Naive B cell (primary cell): ENCODE measurements around the gene CDC26. TPM values are rescaled to one million over a fixed set of nuclear protein-coding genes. Genes with fewer than 3 reads are reported as not detected.
A peak's percentile ranks its signal among the peaks of the same experiment; 100 is the strongest.
"Not testable (repeated sequence)": the region's sequence is repeated elsewhere in the genome, so short reads cannot be mapped to it uniquely, and the experiment has no call there.

Source experiments
- ATAC-seq, 2 donors: fragments of 150-1000 bp; cut with Tn5 transposase; 2 replicates each; pipeline ENCODE4 v1.10.0; 2021; ENCODE audit warnings: low read depth in 2 of 2, mild to moderate bottlenecking in 2 of 2, moderate library complexity in 2 of 2
- DNase-seq: peaks from one replicate; pipeline ENCODE4 v3.0.0; 2022
- H3K27ac Mint-ChIP-seq, 6 donors: one replicate each; pipeline ENCODE4 v1.8.0; 2020 to 2022; ENCODE audit warnings: mild to moderate bottlenecking in 6 of 6, mixed read lengths in 6 of 6, moderate library complexity in 5 of 6, inconsistent platforms in 2 of 6
- H3K27me3 Mint-ChIP-seq, 3 donors: one replicate each; pipeline ENCODE4 v1.8.0; 2021 to 2022; ENCODE audit warnings: mixed read lengths in 3 of 3, mild to moderate bottlenecking in 1 of 3
- H3K36me3 Mint-ChIP-seq, 2 donors: one replicate each; pipeline ENCODE4 v1.8.0; 2020 to 2022; ENCODE audit warnings: mixed read lengths in 2 of 2, inconsistent platforms in 1 of 2, mild to moderate bottlenecking in 1 of 2
- H3K4me1 Mint-ChIP-seq, 3 donors: one replicate each; pipeline ENCODE4 v1.8.0; 2020 to 2022; ENCODE audit warnings: mixed read lengths in 3 of 3, inconsistent platforms in 1 of 3, mild to moderate bottlenecking in 1 of 3, moderate library complexity in 1 of 3
- H3K4me3 Mint-ChIP-seq, 8 donors: one replicate each; pipeline ENCODE4 v1.8.0; 2020 to 2022; ENCODE audit warnings: mild to moderate bottlenecking in 8 of 8, mixed read lengths in 8 of 8, moderate library complexity in 8 of 8, inconsistent platforms in 2 of 8
- H3K9me3 Mint-ChIP-seq, 7 donors: one replicate each; pipeline ENCODE4 v1.8.0; 2020 to 2022; ENCODE audit warnings: mixed read lengths in 7 of 7, mild to moderate bottlenecking in 5 of 7, inconsistent platforms in 2 of 7, moderate library complexity in 1 of 7
- polyA plus RNA-seq, 6 donors: library from polyadenylated mRNA; unstranded; fragments of 300-500 nt; fragmentation: Illumina TruSeq; gene quantifications; one replicate each; pipeline ENCODE4 v1.2.3, GENCODE V29; 2021; ENCODE audit warnings: low read depth in 6 of 6

Gene CDC26
- polyA plus RNA-seq, 6 donors from 2014 or later, result 99.0 to 184 (median 138) TPM

DNA sequence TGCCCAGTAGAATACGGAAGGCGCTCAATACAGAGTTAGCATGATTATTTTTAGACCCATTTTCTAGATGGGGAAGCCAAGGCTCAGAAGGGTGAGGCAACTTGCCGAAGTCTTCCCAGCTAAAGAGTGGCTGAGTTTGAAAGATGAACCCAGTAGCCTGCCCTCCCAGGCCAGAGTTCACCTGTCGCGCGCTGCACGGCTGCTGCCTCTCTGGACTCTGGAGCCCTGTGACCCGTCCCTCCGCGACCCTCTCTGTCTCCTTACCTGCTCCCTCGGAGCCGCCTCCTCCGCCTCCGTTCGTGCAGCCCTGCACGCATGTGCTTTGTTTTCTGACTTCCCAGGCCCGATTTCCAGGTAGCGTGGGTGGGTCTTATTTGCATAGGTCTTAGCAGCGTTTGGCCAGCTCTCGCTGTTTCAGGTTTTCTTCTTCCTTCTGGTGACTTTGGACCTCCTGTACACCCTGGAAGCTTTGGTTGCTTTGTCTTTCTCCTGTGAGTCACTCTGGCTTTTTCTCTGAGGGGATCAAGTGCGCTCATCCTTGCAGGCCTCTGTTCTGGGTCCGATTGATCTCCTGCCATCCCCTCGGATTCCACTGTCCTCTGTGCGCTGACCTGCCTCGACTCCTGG, 27.5 kb upstream of the CDC26 start, which contains the start of gene RNF183:
TSS of gene RNF183 (minus strand) at position 585 of the 627 bp plus-strand sequence. CDS start 5,192 bp downstream, outside the sequence.
- Mint-ChIP-seq H3K4me1 (peaks cover 0 to under 1% (median 0%) of the 10 kb centered on the region in 3 donors), H3K9me3 (no peaks in the 10 kb centered on the region), H3K4me3 (peak within 1 kb of the TSS in 1 of 8 donors; percentile 1), H3K27ac (peak within 1 kb of the TSS in 1 of 6 donors; percentile 51), H3K36me3 (no peaks in the 10 kb centered on the region), H3K27me3 (peaks cover 8 to 16% (median 13%) of the 10 kb centered on the region in 3 donors)
- no peak for DNase-seq
- ATAC-seq, result no peak

DNA sequence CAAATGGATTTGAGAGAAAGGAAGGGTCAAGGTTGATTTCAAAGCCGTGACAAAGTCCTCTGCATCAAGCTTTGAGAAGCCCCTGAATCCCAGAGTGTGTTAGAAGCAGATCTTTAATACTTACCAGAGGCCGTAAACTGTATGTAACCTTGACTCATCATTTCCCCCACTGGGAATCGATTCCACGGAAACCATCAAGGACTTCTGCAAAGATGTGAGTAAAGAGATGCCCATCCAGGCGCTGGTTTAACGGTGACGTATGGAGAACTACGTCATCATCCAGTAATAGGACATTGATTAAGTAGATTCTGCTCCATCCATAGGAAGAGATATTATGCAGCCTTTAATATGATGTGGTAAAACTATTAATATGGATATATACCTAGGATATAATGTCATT, 26.2 kb upstream of the CDC26 start:
- no peaks in the 10 kb centered on the region for H3K9me3 Mint-ChIP-seq
- no peak overlapping the region for H3K4me3 Mint-ChIP-seq
- H3K27me3 Mint-ChIP-seq, result peaks cover 8 to 16% (median 13%) of the 10 kb centered on the region in 3 donors
- H3K4me1 Mint-ChIP-seq, result peaks cover 0 to 14% (median 0%) of the 10 kb centered on the region in 3 donors
- no peaks in the 10 kb centered on the region for H3K36me3 Mint-ChIP-seq
- DNase-seq (no peak), ATAC-seq (no peak)
- H3K27ac Mint-ChIP-seq, result no peak overlapping the region

DNA sequence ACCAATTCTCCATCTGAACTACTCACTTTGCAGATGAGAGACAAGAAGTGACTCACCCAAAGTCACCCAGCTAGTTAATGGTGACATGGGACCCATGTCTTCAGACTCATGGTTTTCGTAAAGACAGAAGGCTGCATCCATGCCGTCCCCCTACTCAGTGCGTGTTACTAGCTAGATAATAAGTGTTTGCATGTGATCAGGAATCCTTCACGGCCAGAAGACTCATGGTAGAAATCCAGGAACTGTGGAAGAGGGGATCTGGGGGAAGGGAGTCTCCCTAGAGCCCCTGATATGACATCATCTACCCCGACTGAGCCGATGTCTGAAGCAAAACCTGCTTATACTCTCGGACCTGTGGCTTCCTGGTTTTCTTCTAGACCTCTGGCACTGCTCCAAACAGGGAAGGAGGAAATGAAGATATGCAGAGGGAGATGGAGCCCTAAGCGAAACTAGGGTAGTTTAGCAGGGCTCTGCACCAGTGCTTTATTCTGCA, 24.5 kb upstream of the CDC26 start:
- Mint-ChIP-seq H3K27ac (no peak overlapping the region), H3K4me3 (no peak overlapping the region), H3K36me3 (no peaks in the 10 kb centered on the region), H3K27me3 (peaks cover 8 to 16% (median 13%) of the 10 kb centered on the region in 3 donors), H3K4me1 (peaks cover 0 to 14% (median 0%) of the 10 kb centered on the region in 3 donors), H3K9me3 (no peaks in the 10 kb centered on the region)
- DNase-seq (no peak), ATAC-seq (no peak)

DNA sequence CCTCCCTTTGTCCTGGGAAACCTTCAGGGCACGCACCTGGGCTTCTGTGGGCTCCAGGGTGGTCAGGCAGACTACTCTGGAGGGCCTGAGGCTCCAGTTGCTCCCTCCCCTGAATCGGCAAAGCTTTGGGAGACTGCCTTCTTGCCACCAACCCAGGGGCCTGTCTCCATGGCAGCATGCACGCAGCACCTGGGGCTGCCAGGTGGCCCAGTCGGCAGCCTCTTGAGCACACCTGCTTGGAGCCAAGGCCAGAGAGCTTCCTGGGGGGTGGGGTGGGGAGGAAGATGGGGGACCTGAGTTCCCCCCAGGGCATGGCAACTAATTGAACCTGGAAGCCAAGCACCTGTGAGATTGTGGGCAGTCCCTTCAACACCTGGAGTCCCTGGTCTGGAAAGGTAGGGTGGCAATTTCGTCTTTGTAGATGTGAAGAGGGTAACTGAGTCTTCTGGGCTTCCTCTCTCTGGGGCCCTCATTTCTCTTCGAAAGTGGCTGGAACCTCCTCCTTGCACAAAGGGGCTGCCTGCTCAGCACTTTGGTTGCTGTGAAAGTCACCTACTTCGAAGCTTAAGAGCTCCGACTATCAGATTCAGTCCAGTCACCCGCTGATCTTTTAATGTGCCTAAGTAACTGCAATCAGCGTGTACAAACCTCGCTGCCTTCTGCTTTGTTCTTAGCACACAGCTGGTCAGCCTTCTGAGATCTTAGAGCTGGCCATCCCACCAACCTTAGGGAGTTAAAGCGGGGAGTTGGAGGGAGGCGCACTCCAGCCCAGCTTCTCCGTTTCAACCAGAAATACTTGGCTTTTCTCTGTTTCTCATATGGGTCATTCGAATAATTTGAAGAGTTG, 23.8 kb upstream of the CDC26 start:
- DNase-seq, result no peak
- ATAC-seq, result no peak
- no peaks in the 10 kb centered on the region for H3K9me3 Mint-ChIP-seq
- H3K4me1 Mint-ChIP-seq, result peaks cover 0 to 14% (median 0%) of the 10 kb centered on the region in 3 donors
- H3K36me3 Mint-ChIP-seq, result no peaks in the 10 kb centered on the region
- H3K4me3 Mint-ChIP-seq, result no peak overlapping the region
- peaks cover 8 to 16% (median 13%) of the 10 kb centered on the region in 3 donors for H3K27me3 Mint-ChIP-seq
- no peak overlapping the region for H3K27ac Mint-ChIP-seq

DNA sequence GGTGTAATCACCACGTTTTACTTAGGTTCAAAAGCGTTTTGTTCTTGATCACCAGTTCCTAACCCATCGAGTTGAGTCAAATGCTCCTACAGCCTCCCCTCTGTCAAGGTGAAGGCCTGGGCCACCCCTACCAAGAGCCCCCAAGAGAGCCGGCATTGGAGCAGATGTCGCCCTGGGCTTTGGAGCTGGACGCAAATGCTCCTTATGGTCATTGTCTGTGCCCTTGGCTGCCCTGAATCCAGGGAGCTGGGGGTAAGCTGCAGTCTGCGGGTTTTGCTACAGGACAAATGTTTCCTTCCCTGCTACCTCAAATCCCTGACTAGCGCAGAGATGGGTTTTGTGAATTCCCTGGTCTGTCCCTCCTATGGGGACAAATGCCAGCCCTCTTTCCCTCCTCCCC, 22.9 kb upstream of the CDC26 start:
- no peak overlapping the region for H3K4me3 Mint-ChIP-seq
- H3K27ac Mint-ChIP-seq, result no peak overlapping the region
- no peaks in the 10 kb centered on the region for H3K36me3 Mint-ChIP-seq
- peaks cover 8 to 13% (median 13%) of the 10 kb centered on the region in 3 donors for H3K27me3 Mint-ChIP-seq
- DNase-seq, result no peak
- H3K9me3 Mint-ChIP-seq, result no peaks in the 10 kb centered on the region
- peaks cover 0 to 14% (median 0%) of the 10 kb centered on the region in 3 donors for H3K4me1 Mint-ChIP-seq
- ATAC-seq, result no peak

DNA sequence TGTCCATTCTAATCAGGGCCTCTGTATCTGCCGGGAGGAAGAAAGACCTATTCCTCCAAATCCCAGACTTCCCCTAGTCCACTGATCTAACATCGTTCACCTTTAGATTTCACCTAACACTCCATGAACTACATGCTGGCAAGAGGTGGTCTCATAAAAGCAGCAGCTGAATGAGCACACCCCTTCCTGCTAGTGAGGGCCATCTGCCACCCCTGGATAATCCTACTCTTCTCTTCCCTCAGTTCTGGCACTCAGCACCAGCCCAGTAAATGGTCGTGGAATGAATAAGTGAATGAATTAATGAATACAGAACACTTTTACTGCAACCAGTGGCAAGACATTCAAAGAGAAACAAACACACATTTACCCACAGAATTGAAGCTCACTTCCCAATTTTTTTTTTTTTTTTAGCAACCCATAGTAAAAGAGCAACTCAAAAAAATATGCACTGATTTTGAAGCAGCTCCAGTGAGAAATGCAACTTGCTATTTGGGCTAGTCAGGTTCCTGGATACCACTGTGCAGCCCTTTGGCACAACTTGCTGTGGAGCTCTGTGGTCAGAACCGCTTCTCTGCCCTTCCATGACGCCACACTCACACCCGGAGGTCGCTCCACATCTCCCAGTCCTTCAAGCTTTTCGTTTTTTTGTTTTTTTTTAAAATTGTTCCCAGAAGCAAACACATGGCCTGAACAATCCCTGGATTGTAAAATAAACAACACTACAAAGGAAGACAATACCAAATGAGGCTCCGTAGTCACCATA, 21.6 kb upstream of the CDC26 start:
- no peak for DNase-seq
- ATAC-seq, result peak in 1 of 2 donors; percentile 60
- H3K4me3 Mint-ChIP-seq, result peak overlapping the region in 2 of 8 donors; percentile 7 to 31
- H3K27me3 Mint-ChIP-seq, result peaks cover 8 to 13% (median 8%) of the 10 kb centered on the region in 3 donors
- H3K9me3 Mint-ChIP-seq, result no peaks in the 10 kb centered on the region
- H3K36me3 Mint-ChIP-seq, result peaks cover 0 to 7% of the 10 kb centered on the region in 2 donors
- H3K4me1 Mint-ChIP-seq, result peaks cover 0 to 14% (median 0%) of the 10 kb centered on the region in 3 donors
- peak overlapping the region in 4 of 6 donors; percentile 16 to 65 (median 38) for H3K27ac Mint-ChIP-seq

DNA sequence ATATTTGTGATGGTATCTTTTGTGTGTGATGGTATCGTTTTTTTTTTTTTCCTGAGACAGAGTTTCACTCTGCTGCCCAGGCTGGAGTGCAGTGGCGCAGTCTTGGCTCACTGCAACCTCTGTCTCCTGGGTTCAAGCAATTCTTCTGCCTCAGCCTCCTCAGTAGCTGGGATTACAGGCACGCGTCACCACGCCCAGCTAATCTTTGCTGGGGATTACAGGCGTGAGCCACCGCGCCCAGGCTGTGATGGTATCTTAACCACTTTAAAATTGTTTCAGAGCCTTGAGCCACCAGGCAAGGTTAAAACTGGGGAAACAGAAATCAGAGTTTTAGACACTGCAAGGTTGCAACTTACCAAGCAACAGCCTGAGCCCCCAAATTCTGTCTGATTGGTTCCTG, 20.9 kb upstream of the CDC26 start:
- H3K27ac Mint-ChIP-seq, ATAC-seq, DNase-seq, H3K4me3 Mint-ChIP-seq, H3K9me3 Mint-ChIP-seq: not testable (repeated sequence)
- H3K36me3 Mint-ChIP-seq, result peaks cover 4 to 12% of the 10 kb centered on the region in 2 donors
- H3K4me1 Mint-ChIP-seq, result peaks cover 0 to 14% (median 0%) of the 10 kb centered on the region in 3 donors
- peaks cover 8 to 11% (median 8%) of the 10 kb centered on the region in 3 donors for H3K27me3 Mint-ChIP-seq

DNA sequence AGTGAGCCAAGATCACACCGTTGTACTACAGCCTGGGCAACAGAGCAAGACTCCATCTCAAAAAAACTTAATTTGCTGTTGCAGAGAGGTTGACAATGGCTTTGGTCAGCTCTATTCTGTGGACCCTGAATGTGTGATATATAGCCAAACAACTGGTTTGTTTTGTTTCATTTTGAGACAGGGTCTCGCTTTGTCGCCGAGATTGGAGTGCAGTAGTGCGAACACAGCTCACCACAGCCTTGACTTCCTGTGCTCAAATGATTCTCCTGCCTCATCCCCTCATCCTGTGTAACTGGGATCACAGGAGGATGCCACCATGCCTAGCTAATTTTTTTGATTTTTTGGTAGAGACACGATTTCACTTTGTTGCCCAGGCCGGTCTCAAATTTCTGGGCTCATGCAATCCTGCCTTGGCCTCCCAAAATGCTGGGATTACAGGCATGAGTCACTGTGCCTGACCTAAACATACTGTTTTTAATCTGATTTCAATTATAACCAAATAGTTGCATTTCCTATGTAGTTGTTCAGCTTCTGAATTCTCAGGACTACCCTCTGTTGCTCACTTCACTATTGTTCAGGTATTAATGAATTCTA, 18.0 kb upstream of the CDC26 start:
- ATAC-seq (no peak), DNase-seq (no peak)
- Mint-ChIP-seq H3K27me3 (no peaks in the 10 kb centered on the region), H3K4me1 (peaks cover 0 to 21% (median 0%) of the 10 kb centered on the region in 3 donors), H3K4me3 (no peak overlapping the region), H3K9me3 (no peaks in the 10 kb centered on the region), H3K27ac (peak overlapping the region in 2 of 6 donors; percentile 37 to 74), H3K36me3 (peaks cover 16 to 25% of the 10 kb centered on the region in 2 donors)

DNA sequence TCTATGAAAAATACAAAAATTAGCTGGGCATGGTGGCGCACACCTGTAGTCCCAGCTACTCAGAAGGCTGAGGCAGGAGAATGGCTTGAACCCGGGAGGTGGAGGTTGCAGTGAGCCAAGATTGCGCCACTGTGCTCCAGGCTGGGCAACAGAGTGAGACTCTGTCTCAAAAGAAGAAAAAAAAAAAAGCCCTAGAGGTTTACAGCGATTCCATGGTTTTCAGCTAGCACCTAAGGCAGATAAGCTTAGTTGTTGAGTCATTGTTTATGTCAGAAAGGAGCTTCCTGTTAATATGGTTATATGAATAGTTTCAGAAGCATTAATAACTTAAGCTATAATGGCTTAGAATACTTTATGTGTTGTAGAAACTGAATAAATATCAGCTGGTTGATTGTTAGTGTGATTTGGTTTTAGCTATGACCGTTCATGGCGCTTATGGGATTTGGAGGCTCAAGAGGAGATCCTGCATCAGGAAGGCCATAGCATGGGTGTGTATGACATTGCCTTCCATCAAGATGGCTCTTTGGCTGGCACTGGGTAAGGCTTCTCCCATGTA, 14.8 kb upstream of the CDC26 start:
- Mint-ChIP-seq H3K36me3 (peaks cover 16 to 29% of the 10 kb centered on the region in 2 donors), H3K27ac (no peak overlapping the region), H3K9me3 (no peaks in the 10 kb centered on the region), H3K27me3 (no peaks in the 10 kb centered on the region), H3K4me1 (peaks cover 0 to 7% (median 0%) of the 10 kb centered on the region in 3 donors), H3K4me3 (no peak overlapping the region)
- ATAC-seq (no peak), DNase-seq (no peak)

DNA sequence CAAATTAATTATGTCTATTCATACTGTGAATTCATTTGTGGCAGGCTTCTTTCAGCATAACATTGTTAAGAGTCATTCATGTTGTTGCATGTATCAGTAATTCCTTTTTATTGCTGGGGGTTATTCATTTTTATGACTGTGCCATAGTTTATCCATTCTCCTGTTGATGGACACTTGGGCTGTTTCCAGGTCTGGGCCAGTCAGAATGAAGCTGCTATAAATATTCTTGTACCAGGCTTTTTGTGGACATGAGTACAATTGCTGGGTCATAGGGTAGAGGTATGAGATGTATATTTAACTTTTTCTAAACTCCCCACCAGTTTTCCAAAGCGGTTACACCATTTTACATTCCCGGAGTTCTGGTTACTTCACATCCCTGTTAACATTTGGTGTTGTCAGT, 13.7 kb upstream of the CDC26 start:
- no peaks in the 10 kb centered on the region for H3K9me3 Mint-ChIP-seq
- no peak overlapping the region for H3K27ac Mint-ChIP-seq
- ATAC-seq, result no peak

DNA sequence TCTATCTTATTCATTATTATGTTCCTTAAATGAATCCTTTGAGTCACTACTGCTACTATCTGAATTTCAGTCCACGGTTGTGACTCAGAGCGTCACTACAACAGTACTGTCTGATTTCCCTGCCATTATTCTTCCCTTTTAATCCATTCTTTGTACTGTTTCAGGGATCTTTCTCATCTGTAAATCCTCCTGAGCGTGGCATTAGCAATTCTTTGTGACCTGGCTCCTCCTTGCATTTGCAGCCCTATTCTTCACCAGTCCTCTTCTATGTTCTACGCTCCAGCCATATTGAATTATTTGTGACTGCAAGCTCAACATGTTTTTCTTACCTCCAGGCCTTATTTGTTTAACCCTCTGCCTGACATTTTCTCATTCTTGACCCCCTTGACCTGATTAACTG, 6.0 kb upstream of the CDC26 start:
- Mint-ChIP-seq H3K4me1 (peaks cover 5 to 18% (median 15%) of the 10 kb centered on the region in 3 donors), H3K27ac (peak overlapping the region in 2 of 6 donors; percentile 24 to 26), H3K9me3 (no peaks in the 10 kb centered on the region), H3K4me3 (peak overlapping the region in 1 of 8 donors; percentile 57), H3K27me3 (no peaks in the 10 kb centered on the region), H3K36me3 (peaks cover 44 to 45% of the 10 kb centered on the region in 2 donors)
- DNase-seq, result no peak
- ATAC-seq, result no peak

More for the DNA sequence above, 13.7 kb upstream of the CDC26 start:
- H3K4me3 Mint-ChIP-seq, result no peak overlapping the region
- H3K36me3 Mint-ChIP-seq, result peaks cover 23 to 37% of the 10 kb centered on the region in 2 donors
- H3K27me3 Mint-ChIP-seq, result no peaks in the 10 kb centered on the region
- DNase-seq, result no peak
- peaks cover 0 to 7% (median 0%) of the 10 kb centered on the region in 3 donors for H3K4me1 Mint-ChIP-seq

DNA sequence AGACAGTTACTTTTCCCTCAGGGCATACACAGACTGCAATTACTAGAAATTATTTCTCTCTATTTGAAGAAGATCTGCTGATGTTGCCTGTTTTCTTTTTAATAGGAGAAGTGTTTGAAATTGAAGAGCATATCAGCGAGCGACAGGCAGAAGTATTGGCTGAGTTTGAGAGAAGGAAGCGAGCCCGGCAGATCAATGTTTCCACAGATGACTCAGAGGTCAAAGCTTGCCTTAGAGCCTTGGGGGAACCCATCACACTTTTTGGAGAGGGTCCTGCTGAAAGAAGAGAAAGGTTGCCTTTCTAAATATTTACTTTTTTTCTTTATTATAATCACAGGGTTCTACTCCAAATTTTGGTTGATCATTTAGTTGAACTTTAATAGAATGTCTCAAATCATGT, 3.5 kb upstream of the CDC26 start:
- H3K36me3 Mint-ChIP-seq, result peaks cover 29 to 38% of the 10 kb centered on the region in 2 donors
- H3K9me3 Mint-ChIP-seq, result no peaks in the 10 kb centered on the region
- peaks cover 12 to 18% (median 15%) of the 10 kb centered on the region in 3 donors for H3K4me1 Mint-ChIP-seq
- H3K27ac Mint-ChIP-seq, result peak overlapping the region in 2 of 6 donors; percentile 44 to 62
- H3K4me3 Mint-ChIP-seq, result peak overlapping the region in 2 of 8 donors; percentile 23 to 29
- no peak for DNase-seq
- no peaks in the 10 kb centered on the region for H3K27me3 Mint-ChIP-seq
- no peak for ATAC-seq
